HEK293 (cell line): ENCODE data around the gene IRS1.

Source experiments
- CTCF ChIA-PET: fragments of 350-600 bp; formaldehyde crosslinking; extraction: SDS; loops from one replicate; lab custom pipeline; 2021; ENCODE audit warnings: antibody characterized with exemption; lab: Yijun Ruan, JAX
- POLR2A ChIA-PET: fragments of 300-600 bp; formaldehyde crosslinking; extraction: SDS; loops from one replicate; lab custom pipeline; 2020; ENCODE audit warnings: antibody characterized with exemption, inconsistent platforms; lab: Yijun Ruan, JAX
- H3K27ac ChIP-seq: fragments of 200-500 bp; sonication (Bioruptor generic); 2 replicates; pipeline ENCODE4 v1.5.1; 2014; ENCODE audit warnings: low read depth, low read length, control low read depth, inconsistent platforms; ENCODE audit errors: extremely low read depth
- H3K36me3 ChIP-seq, 2 experiments: fragments of 200-500 bp in 1 of 2; sonication (Bioruptor generic) in 1 of 2; 1 replicate in 1 of 2; 2 replicates in 1 of 2; pipeline ENCODE4 v1.5.1; 2014 to 2017; ENCODE audit warnings: inconsistent platforms in 2 of 2, low read length in 2 of 2; ENCODE audit not compliant: control insufficient read depth in 2 of 2, insufficient read depth in 1 of 2
- H3K4me1 ChIP-seq: fragments of 200-500 bp; sonication (Bioruptor generic); 2 replicates; pipeline ENCODE4 v1.5.1; 2014; ENCODE audit warnings: mild to moderate bottlenecking, low read length, inconsistent platforms; ENCODE audit not compliant: control insufficient read depth, insufficient read depth
- H3K4me3 ChIP-seq: 2 replicates; pipeline ENCODE4 v1.5.1; 2011; ENCODE audit warnings: low read depth, mild to moderate bottlenecking, control low read depth, low read length, moderate library complexity
- H3K9me3 ChIP-seq: fragments of 200-500 bp; sonication (Bioruptor generic); 2 replicates; pipeline ENCODE4 v1.5.1; 2014; ENCODE audit warnings: low read depth, low read length, inconsistent platforms; ENCODE audit not compliant: control insufficient read depth, insufficient read depth
- BCL6B ChIP-seq: fragments of 450-650 bp; formaldehyde crosslinking; IDR thresholded peaks from 2 replicates; pipeline ENCODE4 v1.5.1; 2017; ENCODE audit warnings: missing biosample characterization, missing genetic modification characterization
- GLIS1 ChIP-seq: fragments of 450-650 bp; formaldehyde crosslinking; IDR thresholded peaks from 2 replicates; pipeline ENCODE4 v1.5.1; 2016; ENCODE audit warnings: missing biosample characterization, missing genetic modification characterization
- MZF1 ChIP-seq: fragments of 450-650 bp; formaldehyde crosslinking; IDR thresholded peaks from 2 replicates; pipeline ENCODE4 v1.5.1; 2017; ENCODE audit warnings: missing biosample characterization, missing genetic modification characterization, borderline replicate concordance
- PATZ1 ChIP-seq: fragments of 450-650 bp; formaldehyde crosslinking; IDR thresholded peaks from 2 replicates; pipeline ENCODE4 v1.5.1; 2016; ENCODE audit warnings: missing biosample characterization, missing genetic modification characterization
- SCRT2 ChIP-seq: fragments of 450-650 bp; formaldehyde crosslinking; IDR thresholded peaks from 2 replicates; pipeline ENCODE4 v1.5.1; 2016; ENCODE audit warnings: missing biosample characterization, missing genetic modification characterization
- ZBTB10 ChIP-seq: fragments of 450-650 bp; formaldehyde crosslinking; IDR thresholded peaks from 2 replicates; pipeline ENCODE4 v1.5.1; 2016; ENCODE audit warnings: missing biosample characterization, missing genetic modification characterization
- ZNF140 ChIP-seq: fragments of 450-650 bp; formaldehyde crosslinking; IDR thresholded peaks from 2 replicates; pipeline ENCODE4 v1.5.1; 2016; ENCODE audit warnings: missing biosample characterization, missing genetic modification characterization
- ZNF169 ChIP-seq: fragments of 450-650 bp; formaldehyde crosslinking; IDR thresholded peaks from 2 replicates; pipeline ENCODE4 v1.5.1; 2016; ENCODE audit warnings: missing biosample characterization, missing genetic modification characterization
- ZNF416 ChIP-seq: fragments of 450-650 bp; formaldehyde crosslinking; IDR thresholded peaks from 2 replicates; pipeline ENCODE4 v1.5.1; 2016; ENCODE audit warnings: missing biosample characterization, missing genetic modification characterization
- ZNF510 ChIP-seq: fragments of 450-650 bp; formaldehyde crosslinking; IDR thresholded peaks from 2 replicates; pipeline ENCODE4 v1.5.1; 2018; ENCODE audit warnings: mild to moderate bottlenecking, missing genetic modification characterization, missing biosample characterization; ENCODE audit not compliant: insufficient replicate concordance
- ZNF513 ChIP-seq: fragments of 450-650 bp; IDR thresholded peaks from 2 replicates; pipeline ENCODE4 v1.5.1; 2018; ENCODE audit warnings: missing biosample characterization, missing genetic modification characterization
- ZNF549 ChIP-seq: fragments of 450-650 bp; IDR thresholded peaks from 2 replicates; pipeline ENCODE4 v1.5.1; 2018; ENCODE audit warnings: missing biosample characterization, missing genetic modification characterization, mild to moderate bottlenecking, inconsistent platforms, moderate library complexity
- ZNF777 ChIP-seq: fragments of 450-650 bp; formaldehyde crosslinking; IDR thresholded peaks from 2 replicates; pipeline ENCODE4 v1.5.1; 2017; ENCODE audit warnings: missing biosample characterization, missing genetic modification characterization, borderline replicate concordance
- TF ChIP-seq, protein P1 (sequence below): fragments of 450-650 bp; formaldehyde crosslinking; IDR thresholded peaks from 2 replicates; pipeline ENCODE4 v1.5.1; 2017; ENCODE audit warnings: missing biosample characterization, missing genetic modification characterization
- TF ChIP-seq, protein P2 (sequence below): fragments of 450-650 bp; formaldehyde crosslinking; IDR thresholded peaks from 2 replicates; pipeline ENCODE4 v1.5.1; 2016; ENCODE audit warnings: missing biosample characterization, missing genetic modification characterization

Gene IRS1

GRCh38 chr2:226701052-226701451, 98.6 kb downstream of the IRS1 start (continued):
- no peak for TF ChIP-seq ZBTB10
- TF ChIP-seq, protein P1, sequence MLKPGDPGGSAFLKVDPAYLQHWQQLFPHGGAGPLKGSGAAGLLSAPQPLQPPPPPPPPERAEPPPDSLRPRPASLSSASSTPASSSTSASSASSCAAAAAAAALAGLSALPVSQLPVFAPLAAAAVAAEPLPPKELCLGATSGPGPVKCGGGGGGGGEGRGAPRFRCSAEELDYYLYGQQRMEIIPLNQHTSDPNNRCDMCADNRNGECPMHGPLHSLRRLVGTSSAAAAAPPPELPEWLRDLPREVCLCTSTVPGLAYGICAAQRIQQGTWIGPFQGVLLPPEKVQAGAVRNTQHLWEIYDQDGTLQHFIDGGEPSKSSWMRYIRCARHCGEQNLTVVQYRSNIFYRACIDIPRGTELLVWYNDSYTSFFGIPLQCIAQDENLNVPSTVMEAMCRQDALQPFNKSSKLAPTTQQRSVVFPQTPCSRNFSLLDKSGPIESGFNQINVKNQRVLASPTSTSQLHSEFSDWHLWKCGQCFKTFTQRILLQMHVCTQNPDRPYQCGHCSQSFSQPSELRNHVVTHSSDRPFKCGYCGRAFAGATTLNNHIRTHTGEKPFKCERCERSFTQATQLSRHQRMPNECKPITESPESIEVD (tag by site-specific recombination): no peak
- no peak for TF ChIP-seq ZNF140
- no peak for TF ChIP-seq ZNF169 (tag by site-specific recombination)
- no peak for TF ChIP-seq MZF1
- TF ChIP-seq ZNF513 (tag by site-specific recombination): no peak
- no peak for TF ChIP-seq ZNF777 (tag by site-specific recombination)
- TF ChIP-seq BCL6B (tag by site-specific recombination): no peak
- TF ChIP-seq ZNF549 (tag by site-specific recombination): no peak
- TF ChIP-seq, protein P2, sequence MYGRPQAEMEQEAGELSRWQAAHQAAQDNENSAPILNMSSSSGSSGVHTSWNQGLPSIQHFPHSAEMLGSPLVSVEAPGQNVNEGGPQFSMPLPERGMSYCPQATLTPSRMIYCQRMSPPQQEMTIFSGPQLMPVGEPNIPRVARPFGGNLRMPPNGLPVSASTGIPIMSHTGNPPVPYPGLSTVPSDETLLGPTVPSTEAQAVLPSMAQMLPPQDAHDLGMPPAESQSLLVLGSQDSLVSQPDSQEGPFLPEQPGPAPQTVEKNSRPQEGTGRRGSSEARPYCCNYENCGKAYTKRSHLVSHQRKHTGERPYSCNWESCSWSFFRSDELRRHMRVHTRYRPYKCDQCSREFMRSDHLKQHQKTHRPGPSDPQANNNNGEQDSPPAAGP (tag by site-specific recombination): no peak
- TF ChIP-seq SCRT2 (tag by site-specific recombination): no peak
- no peak for TF ChIP-seq ZNF416
- no peak for TF ChIP-seq PATZ1 (tag by site-specific recombination)

DNA sequence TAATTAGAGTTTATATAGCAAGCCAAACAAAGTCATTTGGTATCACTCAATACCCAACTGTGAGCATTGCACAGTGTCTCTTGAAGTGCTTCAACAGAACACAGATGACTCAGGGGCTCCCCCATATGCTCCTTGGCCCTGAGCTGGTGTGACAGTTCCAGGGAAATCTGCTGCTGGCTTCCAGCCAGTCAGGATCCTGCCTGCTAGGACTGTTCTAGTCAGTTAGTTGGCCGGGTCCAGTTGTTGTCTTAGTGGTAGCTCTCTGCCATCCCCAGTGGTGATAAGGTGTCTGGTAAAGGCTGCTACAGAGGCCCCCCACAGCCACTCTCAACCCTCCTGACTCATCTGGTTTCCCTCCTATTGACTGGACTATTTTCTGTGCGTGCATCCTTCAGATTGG, 100.3 kb downstream of the IRS1 start:
- H3K27ac ChIP-seq: no peak overlapping the region
- peaks cover 3% of the 10 kb centered on the region for H3K4me1 ChIP-seq
- CTCF ChIA-PET: interaction anchor here (1.5 kb wide), 1 partner anchor 9 kb away, joined by 3 read pairs; no protein-coding TSS in a partner anchor
- H3K4me3 ChIP-seq: no peak overlapping the region
- H3K36me3 ChIP-seq: no peaks in the 10 kb centered on the region
- H3K9me3 ChIP-seq: no peaks in the 10 kb centered on the region
- TF ChIP-seq GLIS1 (tag by site-specific recombination) (peak; percentile 42; the same call in 1 of the 2 replicates), ZNF510 (tag by site-specific recombination) (no peak)
- POLR2A ChIA-PET: no interaction called here
